H1 (cell line): ENCODE measurements around the gene UFSP1. TPM values are rescaled to one million over a fixed set of nuclear protein-coding genes. Genes with fewer than 3 reads are reported as not detected.

Source experiments
- CTCF ChIA-PET: fragments of 300-600 bp; sonication (Branson Sonifier 250); formaldehyde crosslinking; loops from one replicate; lab custom pipeline; 2021; ENCODE audit not compliant: partially characterized antibody; lab: Charles Lee
- POLR2A ChIA-PET: fragments of 300-600 bp; sonication (Branson Sonifier 250); formaldehyde crosslinking; loops from one replicate; lab custom pipeline; 2021; ENCODE audit warnings: inconsistent platforms; ENCODE audit not compliant: partially characterized antibody; lab: Charles Lee
- DNase-seq, 2 experiments: peaks; one replicate each; pipeline versions ENCODE4 v3.0.0 to v3.0.0-alpha.2; 2010 to 2022; ENCODE audit warnings: low spot score in 2 of 2, low read depth in 1 of 2, mixed read lengths in 1 of 2
- FAIRE-seq: peaks from 2 replicates; lab custom pipeline; 2011; peaks lifted over from hg19 to GRCh38; lab: Jason Lieb, UNC
- H2AFZ ChIP-seq: 2 replicates; pipeline ENCODE4 v1.8.1; 2012; ENCODE audit warnings: low read length, inconsistent platforms
- H2AK5ac ChIP-seq: 2 replicates; pipeline ENCODE4 v1.6.1; 2013; ENCODE audit warnings: low read depth, low read length
- H2BK120ac ChIP-seq: replicated peaks from 2 replicates; pipeline ENCODE3; 2013; ENCODE audit warnings: low read depth, low read length, inconsistent platforms
- H2BK12ac ChIP-seq: 2 replicates; pipeline ENCODE4 v1.6.1; 2013; ENCODE audit warnings: low read depth, low read length
- H2BK15ac ChIP-seq: 2 replicates; pipeline ENCODE4 v1.6.1; 2013; ENCODE audit warnings: low read length
- H2BK20ac ChIP-seq: 2 replicates; pipeline ENCODE4 v1.6.1; 2013; ENCODE audit warnings: low read length
- H2BK5ac ChIP-seq: 2 replicates; pipeline ENCODE4 v1.6.1; 2013; ENCODE audit warnings: low read depth, low read length
- H3K14ac ChIP-seq: 2 replicates; pipeline ENCODE4 v1.6.1; 2013; ENCODE audit warnings: inconsistent platforms; ENCODE audit not compliant: insufficient read length
- H3K18ac ChIP-seq: 2 replicates; pipeline ENCODE4 v1.6.1; 2013; ENCODE audit warnings: low read length; ENCODE audit errors: extremely low read depth
- H3K23ac ChIP-seq: 2 replicates; pipeline ENCODE4 v1.6.1; 2013; ENCODE audit warnings: inconsistent platforms; ENCODE audit not compliant: insufficient read length
- H3K23me2 ChIP-seq: 2 replicates; pipeline ENCODE4 v1.6.1; 2013; ENCODE audit warnings: low read depth, low read length
- H3K27ac ChIP-seq: 2 replicates; pipeline ENCODE4 v1.6.1; 2011; ENCODE audit warnings: low read depth, low read length, inconsistent platforms
- H3K27me3 ChIP-seq, 4 experiments: replicated peaks in 1 of 4; 1 replicate in 1 of 4; 2 replicates in 3 of 4; pipeline versions ENCODE4 v1.6.1 to v1.8.1; 2011 to 2013; ENCODE audit warnings: low read length in 3 of 4, mild to moderate bottlenecking in 3 of 4, inconsistent platforms in 2 of 4, mixed read lengths in 2 of 4, moderate library complexity in 1 of 4; ENCODE audit not compliant: control insufficient read depth in 3 of 4, insufficient read depth in 3 of 4; ENCODE audit errors: extremely low read depth in 1 of 4
- H3K36me3 ChIP-seq, 4 experiments: 2 replicates each; pipeline versions ENCODE4 v1.6.1 to v1.8.1; 2011 to 2013; ENCODE audit warnings: mild to moderate bottlenecking in 4 of 4, low read length in 3 of 4, moderate library complexity in 2 of 4, control low read depth in 1 of 4, inconsistent platforms in 1 of 4; ENCODE audit not compliant: insufficient read depth in 4 of 4, control insufficient read depth in 2 of 4
- H3K4ac ChIP-seq: replicated peaks from 2 replicates; pipeline ENCODE3; 2013; ENCODE audit warnings: low read length, low read depth, mixed read lengths, inconsistent platforms; ENCODE audit not compliant: insufficient read length
- H3K4me1 ChIP-seq, 4 experiments: replicated peaks in 1 of 4; 1 replicate in 1 of 4; 2 replicates in 3 of 4; pipeline versions ENCODE4 v1.6.1 to v1.8.1; 2011 to 2013; ENCODE audit warnings: low read length in 3 of 4, inconsistent platforms in 2 of 4, mixed read lengths in 1 of 4; ENCODE audit not compliant: insufficient read depth in 4 of 4, control insufficient read depth in 3 of 4
- H3K4me2 ChIP-seq, 2 experiments: 2 replicates each; pipeline versions ENCODE4 v1.6.1 to v1.8.1; 2011 to 2013; ENCODE audit warnings: low read depth in 2 of 2, low read length in 2 of 2, control low read depth in 1 of 2, inconsistent platforms in 1 of 2, mild to moderate bottlenecking in 1 of 2; ENCODE audit not compliant: insufficient read depth in 1 of 2
- H3K4me3 ChIP-seq, 4 experiments: fragments of 200-600, 300-600 bp in 1 of 4; sonication (generic), shearing (Covaris generic), sonication (Bioruptor Twin) in 1 of 4; 2 replicates each; pipeline versions ENCODE4 v1.5.1 to v1.8.1; 2011 to 2016; ENCODE audit warnings: low read length in 4 of 4, low read depth in 3 of 4, control low read depth in 2 of 4, inconsistent platforms in 2 of 4, mild to moderate bottlenecking in 2 of 4, mixed read lengths in 1 of 4, moderate library complexity in 1 of 4; ENCODE audit not compliant: insufficient read depth in 2 of 4; ENCODE audit errors: extremely low read depth in 1 of 4
- H3K56ac ChIP-seq: replicated peaks from 2 replicates; pipeline ENCODE3; 2013; ENCODE audit warnings: low read depth, mild to moderate bottlenecking, mixed read lengths, low read length, inconsistent platforms; ENCODE audit not compliant: insufficient read length
- H3K79me1 ChIP-seq: 2 replicates; pipeline ENCODE4 v1.6.1; 2013; ENCODE audit warnings: low read depth, low read length, control low read depth
- H3K79me2 ChIP-seq, 2 experiments: 2 replicates each; pipeline versions ENCODE4 v1.6.1 to v1.8.1; 2012 to 2013; ENCODE audit warnings: low read length in 2 of 2, mild to moderate bottlenecking in 2 of 2, inconsistent platforms in 1 of 2; ENCODE audit not compliant: insufficient read depth in 2 of 2, control insufficient read depth in 1 of 2
- H3K9ac ChIP-seq, 4 experiments: replicated peaks in 1 of 4; 1 replicate in 1 of 4; 2 replicates in 3 of 4; pipeline versions ENCODE4 v1.6.1 to v1.8.1; 2011 to 2013; ENCODE audit warnings: low read depth in 3 of 4, low read length in 3 of 4, control low read depth in 2 of 4, mild to moderate bottlenecking in 2 of 4, moderate library complexity in 2 of 4, inconsistent platforms in 1 of 4; ENCODE audit errors: extremely low read depth in 1 of 4
- H3K9me3 ChIP-seq, 2 experiments: 2 replicates each; pipeline versions ENCODE4 v1.6.1 to v1.8.1; 2012 to 2013; ENCODE audit warnings: mild to moderate bottlenecking in 2 of 2, moderate library complexity in 2 of 2, control low read depth in 1 of 2, inconsistent platforms in 1 of 2, low read depth in 1 of 2, low read length in 1 of 2, mixed read lengths in 1 of 2; ENCODE audit not compliant: insufficient read depth in 2 of 2
- H4K20me1 ChIP-seq, 2 experiments: replicated peaks in 1 of 2; 2 replicates each; pipeline versions ENCODE3 to v1.8.1; 2011 to 2013; ENCODE audit warnings: inconsistent platforms in 2 of 2, low read length in 2 of 2, mild to moderate bottlenecking in 1 of 2; ENCODE audit not compliant: insufficient read depth in 2 of 2, control insufficient read depth in 1 of 2
- H4K5ac ChIP-seq: 2 replicates; pipeline ENCODE4 v1.6.1; 2013; ENCODE audit warnings: low read length, low read depth, mixed read lengths, inconsistent platforms; ENCODE audit not compliant: insufficient read length
- H4K8ac ChIP-seq: 2 replicates; pipeline ENCODE4 v1.8.0; 2013; ENCODE audit warnings: mild to moderate bottlenecking, moderate library complexity, low read length, inconsistent platforms; ENCODE audit not compliant: insufficient read depth; ENCODE audit errors: extremely low read depth
- H4K91ac ChIP-seq: replicated peaks from 2 replicates; pipeline ENCODE3; 2013; ENCODE audit warnings: low read length, mixed read lengths, inconsistent platforms; ENCODE audit not compliant: insufficient read length
- CREB1 ChIP-seq: IDR thresholded peaks from 2 replicates; pipeline ENCODE4 v1.6.1; 2012; ENCODE audit warnings: inconsistent platforms
- EP300 ChIP-seq, 2 experiments: IDR thresholded peaks; 1 replicate in 1 of 2; 2 replicates in 1 of 2; pipeline ENCODE4 v1.6.1; 2011 to 2012; ENCODE audit warnings: low read depth in 2 of 2, low read length in 2 of 2, mild to moderate bottlenecking in 2 of 2, borderline replicate concordance in 1 of 2, inconsistent platforms in 1 of 2, moderate library complexity in 1 of 2
- EZH2 ChIP-seq: fragments of 200-600 bp; sonication (generic); IDR thresholded peaks from 2 replicates; pipeline ENCODE4 v1.7.1; 2012; ENCODE audit warnings: low read depth, mild to moderate bottlenecking, moderate library complexity, low read length, inconsistent platforms; ENCODE audit not compliant: severe bottlenecking
- GABPA ChIP-seq: IDR thresholded peaks from 2 replicates; pipeline ENCODE4 v1.6.1; 2011; ENCODE audit warnings: mild to moderate bottlenecking, low read length, moderate library complexity, borderline replicate concordance; ENCODE audit not compliant: insufficient read depth
- JUND ChIP-seq: IDR thresholded peaks from 2 replicates; pipeline ENCODE4 v1.6.1; 2011; ENCODE audit warnings: mild to moderate bottlenecking, improper control_type of control experiment, low read length
- KDM5A ChIP-seq: fragments of 200-600 bp; IDR thresholded peaks from 2 replicates; pipeline ENCODE4 v1.7.1; 2012; ENCODE audit warnings: mild to moderate bottlenecking, low read length, inconsistent platforms, mixed read lengths
- MAFK ChIP-seq: IDR thresholded peaks from 2 replicates; pipeline ENCODE4 v1.6.1; 2012; ENCODE audit warnings: low read depth, mild to moderate bottlenecking, improper control_type of control experiment, low read length
- NANOG ChIP-seq: IDR thresholded peaks from 2 replicates; pipeline ENCODE4 v1.6.1; 2011; ENCODE audit warnings: low read length, low read depth, mild to moderate bottlenecking, inconsistent platforms; ENCODE audit not compliant: insufficient read depth, poor library complexity, severe bottlenecking
- POLR2A ChIP-seq, 2 experiments: IDR thresholded peaks; 1 replicate in 1 of 2; 2 replicates in 1 of 2; pipeline ENCODE4 v1.6.1; 2011; ENCODE audit warnings: low read depth in 2 of 2, low read length in 2 of 2, mild to moderate bottlenecking in 2 of 2; ENCODE audit errors: control extremely low read depth in 1 of 2
- POU5F1 ChIP-seq: IDR thresholded peaks from 2 replicates; pipeline ENCODE4 v1.6.1; 2011; ENCODE audit warnings: low read depth, mild to moderate bottlenecking, low read length, moderate library complexity
- RBBP5 ChIP-seq: IDR thresholded peaks from 2 replicates; pipeline ENCODE4 v1.7.1; 2012; ENCODE audit warnings: low read depth, mild to moderate bottlenecking, inconsistent platforms, low read length, moderate library complexity, borderline replicate concordance
- RXRA ChIP-seq: IDR thresholded peaks from 2 replicates; pipeline ENCODE4 v1.6.1; 2011; ENCODE audit warnings: low read depth, mild to moderate bottlenecking, low read length, moderate library complexity; ENCODE audit not compliant: insufficient read depth
- SIN3A ChIP-seq, 2 experiments: IDR thresholded peaks in 1 of 2; conservative IDR thresholded peaks in 1 of 2; 2 replicates each; pipeline ENCODE4 v1.6.1; 2011 to 2012; ENCODE audit warnings: low read length in 2 of 2, improper control_type of control experiment in 1 of 2, low read depth in 1 of 2, mild to moderate bottlenecking in 1 of 2
- SIX5 ChIP-seq: IDR thresholded peaks from 2 replicates; pipeline ENCODE4 v1.6.1; 2011; ENCODE audit warnings: mild to moderate bottlenecking, low read depth, low read length
- WGBS, 2 experiments: shearing (Covaris generic) in 1 of 2; methylation state at CpG; one replicate each; pipeline versions ENCODE4 v1.1.6 to v1.1.7; 2013 to 2015; ENCODE audit warnings: low lambda C conversion rate in 2 of 2, mixed read lengths in 2 of 2, inconsistent platforms in 1 of 2, low coverage in 1 of 2, missing lambda C conversion rate in 1 of 2; ENCODE audit not compliant: insufficient replicate concordance in 2 of 2, insufficient coverage in 1 of 2, insufficient read length in 1 of 2; ENCODE audit errors: extremely low coverage in 1 of 2, missing lambda C conversion rate in 1 of 2; 5-methylcytosine and 5-hydroxymethylcytosine counted together
- polyA plus RNA-seq, 7 experiments: library from polyadenylated mRNA; depleted of rRNA in 3 of 7; stranded (reverse) in 5 of 7; unstranded in 2 of 7; fragments of >200 nt in 5 of 7; fragments of 200-250 nt in 2 of 7; gene quantifications; 1 replicate in 5 of 7; 2 replicates in 1 of 7; 4 replicates in 1 of 7; pipeline versions ENCODE4 v1.2.1 to v1.2.3, GENCODE V29; 2011 to 2013; ENCODE audit warnings: missing spikeins in 2 of 7, mixed read lengths in 2 of 7
- total RNA-seq: library from RNA; stranded (reverse); fragmentation: NEBNext Ultra II Directional; extraction: Animal tissue kit (Norgen Biotek cat#: 25700); gene quantifications from 2 replicates; pipeline ENCODE4 v1.2.1, GENCODE V29; 2021

The UFSP1 gene
- total and polyA plus RNA-seq, 2 of the 8 experiments (the other 6 are each of a cell fraction or from before 2014, with no cell fraction given), result 1.6 to 4.3 TPM

DNA sequence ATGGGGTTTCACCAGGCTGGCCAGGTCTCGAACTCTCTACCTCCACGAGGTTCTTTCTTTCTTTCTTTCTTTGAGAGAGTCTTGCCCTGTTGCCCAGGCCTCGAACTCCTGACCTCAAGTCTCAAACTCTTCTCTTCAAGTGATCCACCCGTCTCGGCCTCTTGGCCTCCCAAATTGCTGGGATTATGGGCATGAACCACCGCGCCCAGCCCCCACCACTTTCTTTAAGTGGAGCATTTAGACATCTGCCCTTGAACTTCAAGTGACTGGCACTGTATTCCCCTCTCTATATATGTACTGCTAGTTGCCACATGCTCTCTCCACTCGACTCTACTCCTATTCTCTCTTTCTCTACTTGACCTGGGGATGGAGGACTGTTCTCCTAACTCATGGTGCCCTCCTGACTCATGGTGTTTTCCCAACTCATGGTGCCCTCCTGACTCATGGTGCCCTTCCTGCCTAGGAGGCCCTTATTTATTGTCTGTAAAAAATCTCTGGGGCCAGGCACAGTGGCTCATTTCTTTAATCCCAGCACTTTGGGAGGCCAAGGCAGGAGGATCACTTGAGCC lies 25.4 kb upstream of the UFSP1 start:
- Histone ChIP-seq H3K14ac (no peak overlapping the region), H2BK5ac (no peak overlapping the region), H3K4ac (no peak overlapping the region), H3K23me2 (no peaks in the 10 kb centered on the region; the same call in 1 of the 2 replicates), H3K79me2 (no peaks in the 10 kb centered on the region), H3K4me3 (no peak overlapping the region), H3K36me3 (no peaks in the 10 kb centered on the region), H2BK15ac (no peak overlapping the region; the same call in 1 of the 2 replicates), H3K18ac (no peak overlapping the region), H4K5ac (no peak overlapping the region), H3K4me2 (no peak overlapping the region), H4K20me1 (no peaks in the 10 kb centered on the region), H2AFZ (no peak overlapping the region), H3K27ac (no peak overlapping the region), H3K9me3 (no peaks in the 10 kb centered on the region), H2AK5ac (no peak overlapping the region), H2BK12ac (no peak overlapping the region), H3K4me1 (peaks cover 0 to 2% (median under 1%) of the 10 kb centered on the region in 4 experiments; a peak in 1 of 7 replicates), H3K79me1 (no peaks in the 10 kb centered on the region), H4K91ac (no peak overlapping the region), H3K56ac (no peak overlapping the region), H4K8ac (no peak overlapping the region), H3K27me3 (no peaks in the 10 kb centered on the region), H3K23ac (no peak overlapping the region), H2BK20ac (no peak overlapping the region), H2BK120ac (no peak overlapping the region), H3K9ac (no peak overlapping the region)
- 84% methylated on average over 8 of the region's 8 CpGs; no CpG with 5 or more reads in 1 of the 2 experiments for WGBS, 2 experiments
- POLR2A ChIA-PET, result no interaction called here
- FAIRE-seq (no peak), DNase-seq (no peak)
- CTCF ChIA-PET, result interaction anchor here (0.6 to 1.6 kb wide), 2 partner anchors 13 to 43 kb away, joined by 4 read pairs; no protein-coding TSS in a partner anchor
- no peak for TF ChIP-seq JUND
- no peak for TF ChIP-seq KDM5A
- no peak for TF ChIP-seq EZH2
- TF ChIP-seq RBBP5, result no peak
- TF ChIP-seq CREB1, result no peak
- TF ChIP-seq SIN3A (conservative IDR thresholded peaks at IDR 0.05 in 1 of 2, IDR thresholded peaks at IDR 0.05 in 1 of 2; ENCODE audit: low read depth in 1 of 2, low read length in 2 of 2), result no peak
- TF ChIP-seq POLR2A (IDR thresholded peaks at IDR 0.05; ENCODE audit: control extremely low read depth in 1 of 2, low read depth in 2 of 2, low read length in 2 of 2), result no peak
- TF ChIP-seq MAFK, result no peak
- no peak for TF ChIP-seq POU5F1
- TF ChIP-seq NANOG, result no peak
- no peak for TF ChIP-seq EP300 (IDR thresholded peaks at IDR 0.05; ENCODE audit: borderline replicate concordance in 1 of 2, low read depth in 2 of 2, low read length in 2 of 2)
- TF ChIP-seq GABPA, result no peak
- no peak for TF ChIP-seq SIX5
- TF ChIP-seq RXRA, result no peak
